ENCODE results near the gene CHCHD1. TPM values are rescaled to one million over a fixed set of nuclear protein-coding genes. Genes with fewer than 3 reads are reported as not detected.

The CHCHD1 gene
- polyA plus RNA-seq, 2 of the 4 experiments (the other 2 are of a cell fraction) = 75.4 to 80.6 TPM

DNA sequence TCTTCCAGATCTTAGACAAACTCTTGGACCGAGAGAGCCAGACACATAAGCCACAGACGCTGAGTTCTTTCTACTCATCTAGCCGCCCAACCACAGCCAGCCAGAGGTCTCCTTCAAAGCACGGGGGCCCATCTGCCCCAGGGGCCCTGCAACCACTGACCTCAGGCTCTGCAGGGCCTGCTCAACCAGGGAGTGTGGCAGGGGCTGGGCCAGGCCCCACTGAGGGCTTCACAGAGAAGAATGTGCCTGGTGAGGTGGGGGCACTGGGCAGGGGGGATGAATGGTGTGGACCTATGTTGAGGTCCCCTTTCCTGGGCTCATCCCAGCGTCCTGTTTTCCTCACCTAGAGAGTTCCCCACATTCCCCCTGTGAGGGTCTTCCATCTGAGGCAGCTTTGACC lies 14.9 kb downstream of the CHCHD1 start:
- 88% methylated on average over 5 of the region's 5 CpGs for WGBS (ENCODE audit: missing lambda C conversion rate)
- no peaks in the 10 kb centered on the region for H3K4me1 ChIP-seq
- ChIA-PET CTCF (interaction anchor here (1.0 kb wide), 1 partner anchor 28 kb away, joined by 3 read pairs; no protein-coding TSS in a partner anchor), POLR2A (no interaction called here)
- no peak for DNase-seq (ENCODE audit: low read depth in 1 of 2, low spot score in 1 of 2)
- no peak for FAIRE-seq
- H3K4me2 ChIP-seq = no peak overlapping the region
- no peak overlapping the region for H3K27ac ChIP-seq
- H3K9me3 ChIP-seq = no peaks in the 10 kb centered on the region
- H3K4me3 ChIP-seq = no peak overlapping the region
- TF ChIP-seq PBX3 (IDR thresholded peaks at IDR 0.05) = no peak
- ATAC-seq = no peak

GRCh38 chr10:73797324-73798025 lies 15.6 kb downstream of the CHCHD1 start:
- 92% methylated on average over 18 of the region's 19 CpGs for WGBS (ENCODE audit: missing lambda C conversion rate)
- DNase-seq (ENCODE audit: low read depth in 1 of 2, low spot score in 1 of 2) (no peak), ATAC-seq (no peak), FAIRE-seq (no peak)
- ChIA-PET CTCF (no interaction called here), POLR2A (no interaction called here)
- Histone ChIP-seq H3K9me3 (no peaks in the 10 kb centered on the region), H3K4me2 (no peak overlapping the region), H3K4me1 (no peaks in the 10 kb centered on the region), H3K4me3 (no peak overlapping the region), H3K27ac (no peak overlapping the region)
- TF ChIP-seq USF2 (IDR thresholded peaks at IDR 0.05) = no peak
- no peak for TF ChIP-seq ZC3H11A (IDR thresholded peaks at IDR 0.05)
- TF ChIP-seq EHF (CRISPR knock-in tag; IDR thresholded peaks at IDR 0.05) = no peak
- no peak for TF ChIP-seq NPAS2 (CRISPR knock-in tag; IDR thresholded peaks at IDR 0.05; ENCODE audit: borderline replicate concordance)
- TF ChIP-seq NFE2L2 (conservative IDR thresholded peaks at IDR 0.05; ENCODE audit: low read length) = no peak
- TF ChIP-seq MAZ (IDR thresholded peaks at IDR 0.05; ENCODE audit: borderline replicate concordance, low read depth, low read length) = no peak
- TF ChIP-seq NR3C1 (IDR thresholded peaks at IDR 0.05) = no peak
- TF ChIP-seq PHF8 (IDR thresholded peaks at IDR 0.05; ENCODE audit: borderline replicate concordance, low read depth) = no peak
- no peak for TF ChIP-seq POLR2AphosphoS2 (conservative IDR thresholded peaks at IDR 0.05; ENCODE audit: low read length)
- TF ChIP-seq, protein P1, sequence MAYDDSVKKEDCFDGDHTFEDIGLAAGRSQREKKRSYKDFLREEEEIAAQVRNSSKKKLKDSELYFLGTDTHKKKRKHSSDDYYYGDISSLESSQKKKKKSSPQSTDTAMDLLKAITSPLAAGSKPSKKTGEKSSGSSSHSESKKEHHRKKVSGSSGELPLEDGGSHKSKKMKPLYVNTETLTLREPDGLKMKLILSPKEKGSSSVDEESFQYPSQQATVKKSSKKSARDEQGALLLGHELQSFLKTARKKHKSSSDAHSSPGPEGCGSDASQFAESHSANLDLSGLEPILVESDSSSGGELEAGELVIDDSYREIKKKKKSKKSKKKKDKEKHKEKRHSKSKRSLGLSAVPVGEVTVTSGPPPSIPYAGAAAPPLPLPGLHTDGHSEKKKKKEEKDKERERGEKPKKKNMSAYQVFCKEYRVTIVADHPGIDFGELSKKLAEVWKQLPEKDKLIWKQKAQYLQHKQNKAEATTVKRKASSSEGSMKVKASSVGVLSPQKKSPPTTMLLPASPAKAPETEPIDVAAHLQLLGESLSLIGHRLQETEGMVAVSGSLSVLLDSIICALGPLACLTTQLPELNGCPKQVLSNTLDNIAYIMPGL (CRISPR knock-in tag; IDR thresholded peaks at IDR 0.05; ENCODE audit: borderline replicate concordance) = no peak
- TF ChIP-seq, protein P2, sequence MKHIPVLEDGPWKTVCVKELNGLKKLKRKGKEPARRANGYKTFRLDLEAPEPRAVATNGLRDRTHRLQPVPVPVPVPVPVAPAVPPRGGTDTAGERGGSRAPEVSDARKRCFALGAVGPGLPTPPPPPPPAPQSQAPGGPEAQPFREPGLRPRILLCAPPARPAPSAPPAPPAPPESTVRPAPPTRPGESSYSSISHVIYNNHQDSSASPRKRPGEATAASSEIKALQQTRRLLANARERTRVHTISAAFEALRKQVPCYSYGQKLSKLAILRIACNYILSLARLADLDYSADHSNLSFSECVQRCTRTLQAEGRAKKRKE (CRISPR knock-in tag; IDR thresholded peaks at IDR 0.05; ENCODE audit: low read depth) = no peak
- no peak for TF ChIP-seq RAD21 (conservative IDR thresholded peaks at IDR 0.05 in 1 of 2, IDR thresholded peaks at IDR 0.05 in 1 of 2)
- no peak for TF ChIP-seq EHMT2 (IDR thresholded peaks at IDR 0.05; ENCODE audit: low read depth)
- TF ChIP-seq CHD2 (IDR thresholded peaks at IDR 0.05; ENCODE audit: low read length, partially characterized antibody) = no peak
- no peak for TF ChIP-seq ZSCAN20 (CRISPR knock-in tag; IDR thresholded peaks at IDR 0.05)
- no peak for TF ChIP-seq HDAC2 (IDR thresholded peaks at IDR 0.05)
- TF ChIP-seq HOXA7 (CRISPR knock-in tag; IDR thresholded peaks at IDR 0.05) = no peak
- TF ChIP-seq ESRRA (IDR thresholded peaks at IDR 0.05; ENCODE audit: borderline replicate concordance, low read length) = no peak
- TF ChIP-seq KDM1A (IDR thresholded peaks at IDR 0.05; ENCODE audit: low read depth) = no peak
- TF ChIP-seq FOSL2 (IDR thresholded peaks at IDR 0.05) = no peak
- no peak for TF ChIP-seq FOSL2 (CRISPR knock-in tag; IDR thresholded peaks at IDR 0.05)

Measured in A549 (cell line).